Activated CD4-positive, alpha-beta T cell treated with anti-CD3 and anti-CD28 coated beads, Interleukin-2, amount 50 U/mL, for 4 hours (primary cell): ENCODE data around the gene SOX18.
A peak's percentile ranks its signal among the peaks of the same experiment; 100 is the strongest.

Experiments used
- DNase-seq, 2 experiments: peaks; one replicate each; pipeline ENCODE4 v3.0.0-alpha.2; 2020

Gene SOX18

DNA sequence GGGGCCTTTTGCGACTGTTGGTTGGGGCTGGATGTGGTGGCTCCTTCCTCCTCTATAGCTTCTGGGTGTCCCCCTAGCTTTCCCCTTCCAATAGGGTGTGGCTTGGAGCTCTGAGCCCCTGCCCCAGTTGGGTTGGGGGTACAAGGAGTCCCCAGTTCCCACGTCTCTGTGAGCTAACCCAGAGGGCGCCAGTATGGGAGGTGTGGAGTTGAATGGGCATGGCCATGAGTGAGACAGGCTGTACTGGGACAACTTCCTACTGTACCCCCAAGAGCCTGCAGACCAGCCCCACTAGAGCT is 12.3 kb downstream of the SOX18 start:
- no peak for DNase-seq

DNA sequence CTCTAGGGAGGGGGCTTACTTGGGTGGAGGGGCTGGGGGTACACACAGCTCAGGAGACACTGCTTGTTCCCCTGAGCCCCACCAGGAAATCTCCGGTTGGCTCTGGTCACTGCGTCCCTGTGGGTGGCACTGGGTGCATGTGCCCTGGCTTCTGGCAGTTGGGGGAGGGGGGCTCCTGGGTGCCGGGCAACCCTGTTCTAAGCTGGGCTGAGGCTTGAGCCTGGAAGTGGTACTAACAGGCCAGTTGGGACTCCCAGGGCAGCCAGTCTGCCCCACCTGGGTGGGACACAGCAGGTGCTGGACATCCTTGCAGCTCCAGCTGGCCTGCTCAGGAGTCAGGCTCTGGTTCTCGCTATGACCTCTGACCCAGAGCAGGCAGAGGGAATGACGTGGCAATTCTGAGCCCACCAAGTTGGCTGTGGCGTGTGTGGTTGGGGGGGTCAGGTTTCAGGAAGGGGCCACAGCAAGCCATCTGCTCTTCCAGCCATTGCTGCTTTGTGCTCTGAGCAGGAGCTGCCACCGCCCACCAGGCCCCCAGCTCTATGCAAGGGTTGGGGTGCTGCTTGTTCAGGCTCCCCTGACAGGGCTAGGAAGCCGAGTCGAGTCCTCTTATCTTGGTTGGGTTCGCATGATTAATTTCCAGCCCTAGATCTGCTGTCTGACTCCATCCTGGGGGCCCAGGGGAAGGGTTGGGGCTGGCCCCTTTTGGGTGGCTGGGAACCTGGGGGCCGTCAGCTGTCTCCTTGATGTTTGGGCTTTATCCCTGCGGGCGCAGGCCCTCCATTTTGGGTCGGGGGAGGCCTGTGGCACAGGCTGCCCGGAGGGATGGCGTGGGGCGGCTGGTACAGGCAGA is 12.9 kb downstream of the SOX18 start:
- DNase-seq: no peak

DNA sequence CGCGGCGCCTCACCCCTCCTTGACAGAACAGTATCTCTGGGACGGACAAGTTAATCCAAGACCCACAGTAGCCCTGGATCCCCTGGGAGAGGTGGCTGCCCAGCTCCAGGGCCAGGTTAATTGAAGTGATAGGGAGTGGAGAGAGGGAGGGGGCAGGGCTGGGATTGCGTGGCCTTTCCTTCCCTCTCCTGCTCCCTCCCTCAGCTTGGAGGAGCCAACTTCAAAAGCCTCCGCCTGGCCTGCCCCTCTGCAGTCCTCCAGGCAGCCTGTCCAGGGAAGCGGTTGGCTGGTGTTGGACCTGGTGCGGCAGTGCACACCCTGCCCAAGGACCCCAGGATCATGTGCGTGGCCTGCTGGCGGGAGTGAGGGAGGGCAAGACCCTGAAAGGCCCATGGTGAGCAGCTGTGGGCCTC is 13.5 kb downstream of the SOX18 start, which contains the start of gene C20orf204:
C20orf204 (plus strand) TSS at position 250 of the 413 bp plus-strand sequence; CDS start at position 392, 142 bp downstream.
- no peak for DNase-seq

DNA sequence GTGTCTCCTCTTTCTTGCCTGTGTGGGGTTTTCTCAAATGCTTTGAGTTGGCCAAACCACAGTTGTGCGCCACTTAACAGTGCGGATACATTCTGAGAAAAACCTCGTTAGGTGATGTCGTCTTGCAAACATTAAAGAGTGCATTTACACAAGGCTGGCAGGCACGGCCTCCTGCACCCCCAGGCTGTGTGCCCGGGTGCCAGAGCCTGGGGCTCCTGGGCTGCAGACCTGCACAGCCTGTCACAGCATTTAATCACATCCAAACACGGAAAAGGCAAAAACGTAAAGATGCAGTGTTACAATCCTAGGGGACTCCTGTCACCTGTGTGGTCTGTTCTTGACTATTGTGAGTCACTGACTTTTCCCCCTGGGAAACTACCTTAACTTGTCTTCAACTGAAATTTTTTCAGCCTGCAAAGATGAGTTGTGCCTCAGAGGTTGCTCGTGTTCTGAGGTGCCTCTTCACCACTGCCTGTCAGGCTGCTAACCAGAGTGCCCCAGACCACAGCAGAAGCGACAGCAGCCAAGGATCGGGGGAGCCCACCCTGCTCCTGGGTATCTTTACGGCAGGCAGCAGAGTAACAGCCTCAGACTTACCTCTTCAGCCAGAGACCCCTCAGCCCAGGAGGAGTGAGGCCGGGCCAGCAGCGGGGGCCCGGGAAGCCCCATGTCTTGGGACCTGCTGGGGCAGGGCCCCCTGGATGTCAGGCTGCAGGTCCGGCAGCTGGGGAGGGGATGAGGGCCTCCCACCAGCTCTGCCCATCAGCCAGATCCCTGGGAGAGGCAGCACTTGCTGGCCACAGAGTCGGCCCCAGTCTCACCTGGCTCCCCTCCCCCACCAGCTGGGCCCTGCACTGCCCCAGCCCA is 14.1 kb downstream of the SOX18 start:
- DNase-seq: peak in 1 of 2 experiments; percentile 31

DNA sequence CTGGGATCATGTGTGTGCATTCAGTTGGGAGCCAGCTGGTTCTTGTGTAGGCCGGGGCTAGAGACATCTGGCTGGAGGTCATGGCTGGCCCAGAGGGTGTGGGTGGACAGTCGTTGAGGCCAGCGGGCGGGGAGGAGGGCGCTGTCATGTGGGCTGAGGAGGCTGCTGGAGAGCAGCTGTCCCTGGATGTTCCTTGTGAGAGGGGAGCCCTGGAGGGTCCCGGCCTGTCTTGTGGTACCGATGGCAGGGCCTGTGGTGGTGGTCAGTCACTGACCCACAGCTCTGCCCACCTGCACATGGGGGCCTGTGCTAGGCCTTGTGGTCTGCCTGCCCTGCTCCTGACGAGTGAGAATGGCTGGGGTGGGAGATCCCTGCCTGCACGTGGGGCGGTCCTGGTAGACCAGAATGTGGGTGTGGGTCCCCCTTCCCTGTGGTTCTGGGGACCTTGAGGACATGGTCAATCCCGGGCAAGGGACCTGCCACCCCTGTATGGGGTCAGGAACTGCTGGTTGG is 15.4 kb downstream of the SOX18 start:
- no peak for DNase-seq

DNA sequence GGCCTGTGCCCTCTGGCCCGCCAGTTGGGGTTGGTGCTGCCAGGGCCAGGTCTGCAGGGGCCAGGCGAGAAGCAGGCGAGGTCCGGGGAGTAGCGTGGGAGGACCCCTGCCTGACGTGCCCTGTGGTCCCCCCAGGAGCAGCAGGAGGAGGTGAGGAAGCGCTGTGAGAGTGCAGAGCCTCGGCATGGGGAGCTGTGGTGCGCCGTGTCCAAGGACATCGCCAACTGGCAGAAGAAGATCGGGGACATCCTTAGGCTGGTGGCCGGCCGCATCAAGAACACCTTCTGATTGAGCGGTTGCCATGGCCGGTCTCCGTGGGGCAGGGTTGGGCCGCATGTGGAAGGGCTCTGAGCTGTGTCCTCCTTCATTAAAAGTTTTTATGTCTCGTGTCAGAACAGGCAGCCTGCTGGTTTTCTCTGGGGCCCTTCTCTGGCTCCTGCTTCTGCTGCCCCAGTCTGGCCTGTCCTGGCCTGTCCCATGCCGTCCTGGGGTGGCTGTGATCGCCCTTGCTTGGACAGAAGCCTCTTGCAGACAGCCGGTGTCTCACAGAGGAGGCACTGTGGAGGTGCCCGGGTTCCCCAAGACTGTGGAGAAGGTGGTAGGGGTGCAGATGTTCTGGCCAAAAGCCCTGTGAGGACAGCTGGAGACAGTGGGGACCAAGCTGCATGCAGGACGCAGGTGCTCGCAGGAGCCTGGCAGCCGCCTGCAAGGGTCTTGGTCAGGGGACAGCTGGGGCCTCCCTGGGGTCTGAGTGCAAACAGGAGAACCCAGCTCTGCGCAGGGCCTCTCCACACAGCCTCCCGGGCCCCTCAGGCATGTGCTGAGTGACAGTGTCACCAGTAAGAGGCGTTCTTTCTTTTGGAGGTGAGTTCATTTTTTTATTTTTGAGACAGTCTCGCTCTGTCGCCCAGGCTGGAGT is 16.5 kb downstream of the SOX18 start:
- DNase-seq: no peak

DNA sequence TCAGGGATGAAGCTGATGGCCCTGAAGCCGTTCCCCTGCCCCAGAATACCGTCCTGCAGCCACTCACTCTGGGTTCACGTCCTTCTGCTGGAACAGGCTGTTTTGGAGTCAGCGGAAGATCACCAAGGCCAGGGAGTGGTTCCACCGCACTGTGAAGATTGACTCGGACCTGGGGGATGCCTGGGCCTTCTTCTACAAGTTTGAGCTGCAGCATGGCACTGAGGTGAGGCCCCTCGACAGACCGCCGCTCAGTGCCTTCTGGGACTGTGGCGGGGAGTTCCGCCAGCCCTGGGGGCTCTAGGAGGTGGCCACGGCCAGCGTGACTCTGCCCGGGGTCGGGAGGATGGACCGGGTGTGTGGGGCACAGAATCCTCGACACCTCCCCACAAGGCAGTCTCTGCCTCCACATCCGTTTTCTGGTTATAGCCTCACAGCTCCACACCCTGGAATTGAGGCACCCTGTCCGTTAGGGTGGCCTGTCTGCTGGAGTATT is 17.6 kb downstream of the SOX18 start:
- DNase-seq: no peak

DNA sequence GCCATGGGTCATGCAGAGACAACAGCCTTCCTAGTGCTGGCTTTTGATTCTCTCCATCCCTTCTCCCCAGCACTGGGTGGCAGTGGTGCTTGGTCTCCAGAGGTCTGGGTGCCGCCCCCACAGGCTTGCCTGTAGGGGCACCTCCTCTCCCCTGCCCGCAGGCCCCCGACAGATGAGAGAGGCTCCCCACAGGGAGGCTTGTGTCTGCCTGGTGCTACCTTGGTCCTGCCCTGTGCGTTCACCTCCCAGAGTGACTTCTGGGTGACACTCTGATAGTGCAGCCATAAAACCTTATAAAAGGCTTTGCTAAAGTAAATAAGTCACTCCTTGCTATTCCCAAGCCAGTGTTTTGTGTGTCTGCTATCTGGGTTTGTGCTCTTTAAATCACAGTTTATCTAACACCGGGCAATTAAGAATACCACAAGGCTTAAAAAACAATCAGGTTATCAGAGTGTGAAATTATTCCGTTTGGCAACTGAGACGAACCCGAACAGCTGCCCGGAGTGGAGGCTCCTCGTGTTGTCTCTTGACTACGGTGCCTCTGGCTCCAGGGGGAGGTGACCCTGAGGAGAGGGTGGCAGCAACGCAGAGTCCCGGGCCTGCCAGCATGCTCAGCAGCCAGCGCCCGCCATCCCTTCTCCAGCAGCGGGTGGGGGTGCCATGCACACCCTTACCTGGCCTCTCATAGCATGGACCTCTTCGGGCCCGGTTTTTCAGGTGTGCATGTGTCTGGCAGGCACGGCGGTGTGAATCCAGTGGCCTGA is 18.9 kb downstream of the SOX18 start:
- DNase-seq: no peak

DNA sequence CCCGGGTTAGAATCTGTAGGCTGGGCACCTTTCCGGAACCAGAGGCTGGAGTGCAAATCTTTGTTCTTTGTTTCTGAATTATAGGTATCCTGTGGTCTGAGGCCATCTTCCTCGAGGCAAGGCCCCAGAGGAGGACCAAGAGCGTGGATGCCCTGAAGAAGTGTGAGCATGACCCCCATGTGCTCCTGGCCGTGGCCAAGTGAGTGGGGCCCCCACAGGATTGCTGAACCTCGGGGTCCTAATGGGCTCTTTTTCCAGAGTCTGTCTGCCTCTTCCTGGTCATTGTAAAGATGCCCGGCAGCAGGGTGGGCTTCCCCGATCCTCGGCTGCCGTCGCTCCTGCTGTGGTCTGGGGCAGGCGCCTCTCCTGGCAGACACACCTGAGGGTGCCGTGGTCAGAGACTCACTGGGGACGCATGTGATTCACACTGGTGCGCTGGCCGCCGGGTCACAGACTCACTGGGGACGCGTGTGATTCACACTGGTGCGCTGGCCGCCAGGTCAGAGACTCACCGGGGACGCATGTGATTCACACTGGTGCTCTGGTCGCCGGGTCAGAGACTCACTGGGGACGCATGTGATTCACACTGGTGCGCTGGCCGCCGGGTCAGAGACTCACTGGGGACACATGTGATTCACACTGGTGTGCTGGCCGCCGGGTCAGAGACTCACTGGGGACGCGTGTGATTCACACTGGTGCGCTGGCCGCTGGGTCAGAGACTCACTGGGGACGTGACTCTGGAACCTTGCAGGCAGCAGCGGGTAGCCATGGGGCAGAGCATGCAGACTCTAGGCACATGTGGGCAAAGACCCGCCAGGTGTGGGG is 19.9 kb downstream of the SOX18 start:
- DNase-seq: no peak

DNA sequence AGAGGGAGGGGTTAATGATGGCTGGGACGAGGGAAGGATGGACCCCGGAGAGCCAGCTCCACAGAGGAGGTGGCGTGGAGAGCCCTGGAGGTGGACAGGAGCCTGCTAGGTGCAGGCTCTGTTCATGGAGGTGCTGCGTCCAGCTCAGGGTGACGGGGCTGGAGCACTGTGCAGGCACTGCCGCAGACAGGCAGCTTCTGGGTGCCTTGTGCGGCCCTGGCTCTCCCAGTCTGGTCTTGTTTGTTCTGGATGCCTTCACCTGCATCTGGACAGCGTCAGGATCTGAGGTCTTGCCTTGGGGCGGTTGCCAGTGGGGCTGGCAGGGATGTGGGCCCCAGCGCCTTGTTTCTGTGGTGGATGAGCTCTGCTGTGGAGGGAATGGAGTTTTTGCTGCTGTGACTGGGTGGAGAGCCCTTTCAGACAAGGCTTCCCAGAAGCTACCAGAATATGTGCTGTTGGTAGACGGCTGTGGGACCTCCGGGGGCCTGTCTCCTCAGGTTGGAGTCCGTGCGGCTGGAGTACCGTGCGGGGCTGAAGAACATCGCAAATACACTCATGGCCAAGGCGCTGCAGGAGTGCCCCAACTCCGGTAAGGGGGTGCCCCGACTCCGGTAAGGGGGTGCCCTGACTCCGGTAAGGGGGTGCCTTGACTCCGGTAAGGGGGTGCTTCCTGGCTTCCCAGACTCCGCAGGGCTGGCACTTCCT is 21.3 kb downstream of the SOX18 start:
- no peak for DNase-seq

DNA sequence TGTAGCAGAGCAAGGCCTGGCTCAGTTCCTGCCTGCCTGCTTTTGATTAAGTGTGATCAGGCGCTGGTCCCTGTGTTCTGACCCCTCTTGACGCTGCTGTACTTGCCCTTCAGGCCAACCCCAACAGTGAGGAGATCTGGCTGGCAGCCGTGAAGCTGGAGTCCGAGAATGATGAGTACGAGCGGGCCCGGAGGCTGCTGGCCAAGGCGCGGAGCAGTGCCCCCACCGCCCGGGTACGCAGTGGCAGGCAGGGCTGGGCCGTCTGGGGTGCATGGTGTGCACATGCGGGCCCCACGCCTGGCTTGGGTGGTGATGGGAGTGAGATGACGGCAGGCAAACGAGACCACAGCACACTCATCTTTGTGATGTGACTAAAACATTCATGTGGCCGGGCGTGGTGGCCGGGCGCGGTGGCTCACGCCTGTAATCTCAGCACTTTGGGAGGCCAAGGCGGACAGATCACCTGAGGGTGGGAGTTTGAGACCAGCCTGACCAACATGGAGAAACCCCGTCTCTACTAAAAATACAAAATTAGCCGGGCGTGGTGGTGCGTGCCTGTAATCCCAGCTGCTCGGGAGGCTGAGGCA is 23.5 kb downstream of the SOX18 start:
- no peak for DNase-seq

DNA sequence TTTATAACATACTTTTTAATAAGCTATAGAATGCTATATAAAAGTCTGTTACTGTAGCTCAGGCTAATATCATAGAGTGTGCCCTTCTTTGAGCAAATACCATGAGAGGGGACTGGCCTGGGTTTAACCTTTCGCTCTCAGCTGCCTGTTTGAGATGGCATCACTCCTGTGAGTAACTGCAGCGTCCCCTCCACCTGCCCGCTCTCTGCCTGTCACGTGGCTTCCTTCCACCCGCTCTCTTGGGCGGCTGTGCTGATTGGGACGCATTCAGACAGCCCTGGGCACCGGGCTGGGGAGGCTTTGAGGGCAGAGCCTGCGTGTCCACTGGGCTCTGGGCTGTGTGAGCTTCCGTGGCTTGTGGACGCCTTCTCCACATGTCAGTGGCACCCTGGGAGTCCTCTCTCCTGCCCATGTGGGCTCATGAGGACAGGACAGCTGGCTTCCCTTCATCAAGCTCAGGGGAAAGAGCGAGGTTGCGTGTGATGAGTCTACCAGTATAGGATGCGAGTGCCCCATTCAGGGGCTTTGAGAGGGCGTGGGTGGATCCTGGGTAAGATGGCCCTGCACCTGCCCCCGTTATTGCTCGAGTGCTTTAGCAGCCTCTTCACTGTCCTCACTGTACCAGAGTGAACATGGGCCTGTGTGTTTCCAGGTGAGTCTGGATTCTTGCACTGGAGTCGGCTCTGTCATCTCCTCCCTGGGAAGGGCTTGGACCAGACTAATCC is 24.2 kb downstream of the SOX18 start:
- DNase-seq: no peak

DNA sequence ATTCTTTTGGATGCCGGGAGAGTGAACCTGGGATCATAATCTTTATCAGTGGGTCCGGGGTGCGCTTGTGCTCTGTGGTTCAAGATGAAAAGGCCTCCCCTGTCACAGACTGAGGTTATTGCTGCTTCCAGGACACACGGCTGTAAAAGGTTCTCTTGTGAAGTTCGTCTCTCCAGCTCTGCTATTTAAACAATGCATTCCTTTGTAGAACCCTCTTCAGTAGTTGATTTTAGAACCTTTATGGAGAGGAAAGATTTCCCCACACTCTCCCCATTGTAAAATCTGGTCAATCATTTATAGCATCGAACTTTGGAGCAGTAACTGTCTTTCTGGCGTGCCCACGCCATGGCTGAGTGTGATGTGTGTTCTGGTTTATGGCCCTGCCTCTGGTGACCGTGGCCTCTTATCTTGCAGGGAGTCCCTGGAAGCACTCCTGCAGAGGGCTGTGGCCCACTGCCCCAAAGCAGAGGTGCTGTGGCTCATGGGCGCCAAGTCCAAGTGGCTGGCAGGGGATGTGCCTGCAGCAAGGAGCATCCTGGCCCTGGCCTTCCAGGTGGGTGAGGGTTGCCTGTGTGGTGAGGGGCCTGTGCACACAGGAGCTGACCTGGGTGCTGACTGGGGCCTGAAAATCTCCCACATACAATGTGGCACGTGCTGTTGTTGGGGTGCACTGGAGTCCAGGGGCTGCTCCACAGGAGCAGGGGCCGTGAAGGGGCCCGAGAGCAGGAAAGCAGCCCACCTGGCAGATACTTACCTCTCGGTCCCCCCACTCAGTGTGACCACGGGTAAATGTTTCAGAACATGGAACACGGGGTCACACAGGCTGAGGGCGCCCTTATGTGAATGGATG is 25.1 kb downstream of the SOX18 start:
- no peak for DNase-seq

DNA sequence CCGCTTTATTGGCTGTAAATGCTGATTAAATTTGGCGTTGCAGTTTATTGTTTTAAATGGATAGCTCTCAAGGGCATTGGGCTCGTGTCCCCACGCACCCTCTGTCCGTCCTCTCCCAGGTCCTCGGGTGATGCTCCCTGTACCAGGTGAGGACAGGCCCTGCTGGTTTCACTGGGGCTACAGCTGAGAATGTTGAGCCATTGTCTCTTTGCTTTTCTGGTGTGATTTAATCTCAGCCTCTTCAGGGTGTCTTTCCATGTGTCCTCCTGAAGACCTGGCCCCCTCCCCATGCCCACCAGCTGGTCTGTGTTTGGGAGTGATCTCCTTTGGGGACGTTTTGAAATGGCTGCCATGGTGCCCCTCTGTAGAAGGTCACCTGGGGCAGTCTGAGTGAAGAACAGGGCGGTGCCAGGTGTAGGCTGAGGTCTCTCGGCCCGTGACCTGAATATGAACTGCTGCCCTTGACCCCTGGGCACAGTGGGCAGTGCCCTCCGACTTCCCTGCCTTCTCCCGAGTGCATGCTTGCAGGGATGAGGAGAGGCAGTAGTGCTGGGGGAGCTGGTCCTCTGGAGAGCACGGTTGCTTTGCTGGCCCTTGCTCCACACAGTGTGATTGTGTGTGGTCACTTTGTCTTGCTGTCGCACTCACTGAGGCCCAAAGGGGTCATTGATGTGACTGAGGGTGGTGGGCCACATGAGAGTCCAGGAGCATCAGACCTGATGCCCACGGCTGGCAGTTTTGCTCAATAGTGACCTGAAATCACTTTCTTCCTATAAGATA is 25.9 kb downstream of the SOX18 start:
- no peak for DNase-seq

DNA sequence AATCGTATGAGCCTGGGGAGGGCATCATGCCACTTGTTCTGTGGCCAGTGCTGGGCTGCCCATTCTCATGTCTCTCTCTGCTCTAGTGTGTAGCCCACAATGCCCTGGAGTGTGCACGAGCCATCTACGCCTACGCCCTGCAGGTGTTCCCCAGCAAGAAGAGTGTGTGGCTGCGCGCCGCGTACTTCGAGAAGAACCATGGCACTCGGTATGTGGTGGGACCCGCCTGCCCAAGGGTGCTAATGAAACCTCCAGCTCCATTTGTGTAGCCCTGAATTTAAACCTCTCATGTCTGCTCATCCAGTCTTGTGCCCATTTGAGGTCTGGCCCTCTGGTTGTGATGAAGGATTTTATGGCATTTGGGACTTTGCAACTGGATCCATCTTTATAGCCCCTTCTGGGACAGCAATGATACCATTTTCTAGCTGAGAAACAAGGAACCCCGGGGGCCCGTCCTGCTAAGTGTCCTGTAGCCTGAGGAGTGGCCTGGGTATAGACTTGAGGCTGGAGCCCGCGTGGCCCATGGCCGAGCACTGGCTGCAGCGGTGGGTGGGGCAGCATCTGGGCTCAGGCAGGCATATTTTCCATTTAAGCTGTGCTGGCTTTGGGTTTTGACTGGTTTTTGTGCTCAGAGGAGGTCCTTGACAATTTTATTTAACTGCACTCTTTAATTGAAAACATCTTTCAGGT is 26.6 kb downstream of the SOX18 start:
- no peak for DNase-seq

DNA sequence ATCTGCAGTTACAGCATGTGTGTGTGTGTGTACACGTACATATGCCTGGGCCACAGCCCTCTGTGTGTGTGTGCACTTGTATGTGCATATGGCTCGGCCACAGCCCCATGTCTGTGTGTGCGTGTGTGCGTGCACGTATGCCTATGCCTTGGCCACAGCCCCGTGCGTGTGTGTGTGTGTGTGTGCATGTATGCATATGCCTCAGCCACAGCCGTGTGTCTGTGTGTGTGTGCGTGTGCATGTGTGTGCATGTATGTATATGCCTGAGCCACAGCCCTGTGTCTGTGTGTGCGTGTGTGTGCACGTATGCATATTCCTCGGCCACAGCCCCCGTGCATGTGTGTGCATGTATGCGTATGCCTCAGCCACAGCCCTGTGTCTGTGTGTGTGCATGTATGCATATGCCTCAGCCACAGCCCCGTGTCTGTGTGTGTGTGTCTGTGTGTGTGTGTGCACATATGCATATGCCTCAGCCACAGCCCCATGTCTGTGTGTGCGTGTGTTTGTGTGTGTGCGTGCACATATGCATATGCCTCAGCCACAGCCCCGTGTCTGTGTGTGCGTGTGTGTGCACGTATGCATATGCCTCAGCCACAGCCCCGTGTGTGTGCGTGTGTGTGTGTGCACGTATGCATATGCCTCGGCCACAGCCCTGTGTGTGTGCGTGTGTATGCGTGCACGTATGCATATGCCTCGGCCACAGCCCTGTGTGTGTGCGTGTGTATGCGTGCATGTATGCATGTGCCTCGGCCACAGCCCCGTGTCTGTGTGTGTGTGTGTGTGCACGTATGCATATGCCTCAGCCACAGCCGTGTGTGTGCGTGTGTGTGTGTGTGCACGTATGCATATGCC is 28.1 kb downstream of the SOX18 start:
- DNase-seq: no peak
